ENCODE results near the gene PITRM1. TPM values are rescaled to one million over a fixed set of nuclear protein-coding genes. Genes with fewer than 3 reads are reported as not detected.

The PITRM1 gene
- total and polyA plus RNA-seq, 7 donors = 51.0 to 112 (median 78.8) TPM

DNA sequence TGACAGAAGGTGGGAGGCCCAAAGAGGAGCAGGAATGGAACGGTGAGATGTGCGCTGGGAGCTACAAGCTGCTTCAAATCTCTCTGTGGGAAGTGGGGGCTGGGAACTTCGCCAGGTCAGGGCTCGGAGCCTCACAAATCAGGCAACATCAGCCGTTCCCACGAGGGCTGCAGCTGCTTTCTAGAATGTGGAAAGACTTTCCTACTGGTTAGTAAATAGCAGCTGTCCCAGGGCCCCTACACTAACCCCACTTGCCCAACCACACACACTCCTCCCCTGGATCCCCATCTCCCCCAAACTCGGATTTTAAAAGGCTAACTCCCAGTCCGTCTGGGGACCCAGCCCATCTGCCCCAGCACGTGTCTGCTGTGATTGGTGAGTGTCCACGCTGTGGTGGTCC is 40.6 kb upstream of the PITRM1 start:
- DNase-seq = peak; percentile 62 to 84
- Histone ChIP-seq H3K4me3 (no peak overlapping the region), H3K27me3 (ENCODE audit: insufficient read depth in 3 of 3, low read length in 2 of 3) (peaks cover 0 to 3% (median 0%) of the 10 kb centered on the region in 3 donors), H3K36me3 (ENCODE audit: insufficient read depth in 1 of 2, low read depth in 1 of 2) (no peaks in the 10 kb centered on the region), H3K27ac (no peak overlapping the region), H3K9me3 (no peaks in the 10 kb centered on the region), H3K4me1 (no peaks in the 10 kb centered on the region)
- 35 to 43% (median 36%) methylated on average over 10 of the region's 10 CpGs for WGBS, 3 donors
- peak in 1 of 4 donors; percentile 68 for ATAC-seq
- TF ChIP-seq, protein P1, sequence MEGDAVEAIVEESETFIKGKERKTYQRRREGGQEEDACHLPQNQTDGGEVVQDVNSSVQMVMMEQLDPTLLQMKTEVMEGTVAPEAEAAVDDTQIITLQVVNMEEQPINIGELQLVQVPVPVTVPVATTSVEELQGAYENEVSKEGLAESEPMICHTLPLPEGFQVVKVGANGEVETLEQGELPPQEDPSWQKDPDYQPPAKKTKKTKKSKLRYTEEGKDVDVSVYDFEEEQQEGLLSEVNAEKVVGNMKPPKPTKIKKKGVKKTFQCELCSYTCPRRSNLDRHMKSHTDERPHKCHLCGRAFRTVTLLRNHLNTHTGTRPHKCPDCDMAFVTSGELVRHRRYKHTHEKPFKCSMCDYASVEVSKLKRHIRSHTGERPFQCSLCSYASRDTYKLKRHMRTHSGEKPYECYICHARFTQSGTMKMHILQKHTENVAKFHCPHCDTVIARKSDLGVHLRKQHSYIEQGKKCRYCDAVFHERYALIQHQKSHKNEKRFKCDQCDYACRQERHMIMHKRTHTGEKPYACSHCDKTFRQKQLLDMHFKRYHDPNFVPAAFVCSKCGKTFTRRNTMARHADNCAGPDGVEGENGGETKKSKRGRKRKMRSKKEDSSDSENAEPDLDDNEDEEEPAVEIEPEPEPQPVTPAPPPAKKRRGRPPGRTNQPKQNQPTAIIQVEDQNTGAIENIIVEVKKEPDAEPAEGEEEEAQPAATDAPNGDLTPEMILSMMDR (IDR thresholded peaks at IDR 0.05) = no peak
- intact Hi-C loops (cut with DNase I) = no loop called here

DNA sequence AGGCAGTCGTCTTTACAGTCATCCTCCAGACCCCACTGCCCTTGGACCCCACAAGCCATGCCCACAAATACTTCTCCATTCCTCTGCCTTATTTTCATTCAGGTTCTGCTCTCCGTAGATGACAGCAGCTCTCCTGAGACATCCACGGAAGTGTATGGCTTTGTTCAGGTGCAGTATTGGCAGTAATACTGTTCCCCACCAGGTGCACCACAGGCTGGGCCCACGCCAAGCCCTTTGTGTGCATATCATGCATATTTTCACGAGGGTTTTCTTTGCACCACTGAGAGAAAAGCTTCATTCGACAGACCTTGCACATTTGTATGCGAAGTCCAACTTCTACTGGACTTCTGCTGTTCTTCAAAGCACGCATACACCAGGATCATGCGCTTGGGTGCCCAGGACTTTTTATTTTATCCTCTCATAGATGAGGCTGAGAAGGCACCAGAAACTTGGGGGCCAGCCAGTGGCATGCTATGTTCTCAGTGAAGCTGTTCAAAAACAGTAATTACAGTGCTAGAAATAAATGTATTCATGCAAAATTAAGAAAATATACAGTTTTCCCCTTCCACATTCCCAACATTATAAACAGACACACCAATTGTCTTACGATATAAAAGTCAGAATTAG is 37.8 kb upstream of the PITRM1 start:
- intact Hi-C loops (cut with DNase I) = no loop called here
- 47 to 52% (median 50%) methylated on average over 10 of the region's 10 CpGs for WGBS, 3 donors

DNA sequence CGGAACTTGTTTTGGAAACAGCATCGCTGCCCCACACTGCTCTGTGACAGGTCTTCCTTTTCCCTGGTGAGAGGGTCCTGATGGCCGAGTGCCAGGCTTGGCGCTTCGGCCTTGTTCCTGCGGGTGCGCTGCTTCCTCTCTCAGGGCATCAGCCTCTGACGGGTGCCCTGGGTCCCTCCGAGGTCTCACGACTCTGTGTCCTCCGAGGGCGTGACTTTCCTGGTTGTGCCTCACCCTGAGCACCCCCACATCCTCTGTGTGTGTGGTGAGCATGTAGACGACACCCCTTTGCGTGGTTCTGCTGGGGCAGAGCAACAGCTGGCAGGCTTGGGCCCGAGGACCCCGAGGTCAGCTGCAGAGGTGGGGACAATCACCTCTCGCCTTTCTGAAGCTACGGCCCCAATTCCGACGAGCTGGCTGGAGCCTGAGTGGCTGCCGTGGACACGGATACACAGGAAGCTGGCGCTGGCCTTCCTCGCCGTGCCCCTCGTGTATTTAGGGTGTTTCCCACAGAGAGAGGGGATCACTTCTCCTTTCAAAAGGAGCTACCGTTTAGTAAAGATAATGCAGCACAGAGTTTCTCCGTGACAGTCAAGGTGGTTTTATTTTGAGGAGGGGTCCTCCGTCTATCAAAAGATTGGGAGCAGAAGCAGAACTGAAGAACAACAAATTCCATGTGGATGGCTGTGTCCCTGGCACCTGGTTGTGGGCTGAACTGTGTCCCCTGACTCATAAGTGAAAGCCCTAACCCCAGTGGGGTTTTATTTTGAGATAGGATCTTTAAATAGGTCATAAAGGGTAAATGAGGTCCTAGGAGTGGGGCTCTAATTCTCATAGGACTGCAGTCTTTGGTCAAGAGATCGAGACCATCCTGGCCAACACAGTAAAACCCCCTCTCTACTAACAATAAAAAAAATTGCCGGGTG is 36.2 kb upstream of the PITRM1 start:
- WGBS, 3 donors = 81 to 84% (median 84%) methylated on average over 31 of the region's 31 CpGs
- Histone ChIP-seq H3K4me1 (no peaks in the 10 kb centered on the region), H3K27me3 (ENCODE audit: insufficient read depth in 3 of 3, low read length in 2 of 3) (peaks cover 0 to 3% (median 0%) of the 10 kb centered on the region in 3 donors), H3K27ac (no peak overlapping the region), H3K36me3 (ENCODE audit: insufficient read depth in 1 of 2, low read depth in 1 of 2) (no peaks in the 10 kb centered on the region), H3K4me3 (no peak overlapping the region), H3K9me3 (no peaks in the 10 kb centered on the region)
- DNase-seq (no peak), ATAC-seq (no peak)
- intact Hi-C loops (cut with DNase I) = no loop called here
- TF ChIP-seq, protein P1 (IDR thresholded peaks at IDR 0.05) = no peak

More for the DNA sequence above, 37.8 kb upstream of the PITRM1 start:
- Histone ChIP-seq H3K27me3 (ENCODE audit: insufficient read depth in 3 of 3, low read length in 2 of 3) (peaks cover 0 to 3% (median 0%) of the 10 kb centered on the region in 3 donors), H3K27ac (no peak overlapping the region), H3K36me3 (ENCODE audit: insufficient read depth in 1 of 2, low read depth in 1 of 2) (no peaks in the 10 kb centered on the region), H3K4me3 (no peak overlapping the region), H3K9me3 (no peaks in the 10 kb centered on the region), H3K4me1 (no peaks in the 10 kb centered on the region)
- TF ChIP-seq, protein P1 (IDR thresholded peaks at IDR 0.05) = no peak
- DNase-seq = no peak
- no peak for ATAC-seq

DNA sequence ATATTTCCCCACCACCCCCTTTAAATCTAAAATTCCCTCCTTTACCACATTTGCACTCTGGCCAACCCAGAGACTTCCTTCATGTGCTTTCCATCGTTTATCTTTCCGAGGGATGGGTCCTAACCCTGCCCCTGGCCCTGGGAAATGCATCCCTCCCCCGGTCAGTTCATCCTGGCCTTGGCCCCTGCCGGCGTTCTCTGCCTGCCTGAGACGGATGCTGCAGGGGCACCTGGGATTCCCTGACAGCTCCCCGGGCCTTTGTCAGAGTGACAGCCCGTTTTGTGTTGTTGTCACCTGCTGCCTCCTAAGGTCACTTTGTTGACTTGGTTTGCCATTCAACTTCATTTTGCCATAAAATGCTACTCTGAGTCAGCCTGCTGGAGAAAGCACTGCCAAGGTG is 34.8 kb upstream of the PITRM1 start:
- Histone ChIP-seq H3K36me3 (ENCODE audit: insufficient read depth in 1 of 2, low read depth in 1 of 2) (no peaks in the 10 kb centered on the region), H3K27me3 (ENCODE audit: insufficient read depth in 3 of 3, low read length in 2 of 3) (peaks cover 0 to 3% (median 0%) of the 10 kb centered on the region in 3 donors), H3K27ac (no peak overlapping the region), H3K4me3 (no peak overlapping the region), H3K9me3 (no peaks in the 10 kb centered on the region), H3K4me1 (no peaks in the 10 kb centered on the region)
- intact Hi-C loops (cut with DNase I) = no loop called here
- DNase-seq (no peak), ATAC-seq (no peak)
- TF ChIP-seq, protein P1 (IDR thresholded peaks at IDR 0.05) = no peak
- 85 to 92% (median 86%) methylated on average over 8 of the region's 8 CpGs for WGBS, 3 donors
